Ishikawa (cell line): ENCODE measurements around the gene FRS2.

Experiments used
- EP300 ChIP-seq: IDR thresholded peaks from 2 replicates; pipeline ENCODE4 v1.6.1; 2012; ENCODE audit warnings: borderline replicate concordance
- FOXM1 ChIP-seq: IDR thresholded peaks from 2 replicates; pipeline ENCODE4 v1.6.1; 2012; ENCODE audit warnings: low read depth, borderline replicate concordance
- RAD21 ChIP-seq: IDR thresholded peaks from 2 replicates; pipeline ENCODE4 v1.6.1; 2012; ENCODE audit warnings: low read depth
- REST ChIP-seq: IDR thresholded peaks from 2 replicates; pipeline ENCODE4 v1.6.1; 2012; ENCODE audit warnings: low read depth, mild to moderate bottlenecking
- TAF1 ChIP-seq: IDR thresholded peaks from 2 replicates; pipeline ENCODE4 v1.6.1; 2012; ENCODE audit warnings: low read depth, mild to moderate bottlenecking
- TEAD4 ChIP-seq: IDR thresholded peaks from 2 replicates; pipeline ENCODE4 v1.6.1; 2012
- YY1 ChIP-seq: IDR thresholded peaks from 2 replicates; pipeline ENCODE4 v1.6.1; 2012; ENCODE audit warnings: low read depth
- TF ChIP-seq, protein P1 (sequence below): IDR thresholded peaks from 2 replicates; pipeline ENCODE4 v1.6.1; 2012

DNA sequence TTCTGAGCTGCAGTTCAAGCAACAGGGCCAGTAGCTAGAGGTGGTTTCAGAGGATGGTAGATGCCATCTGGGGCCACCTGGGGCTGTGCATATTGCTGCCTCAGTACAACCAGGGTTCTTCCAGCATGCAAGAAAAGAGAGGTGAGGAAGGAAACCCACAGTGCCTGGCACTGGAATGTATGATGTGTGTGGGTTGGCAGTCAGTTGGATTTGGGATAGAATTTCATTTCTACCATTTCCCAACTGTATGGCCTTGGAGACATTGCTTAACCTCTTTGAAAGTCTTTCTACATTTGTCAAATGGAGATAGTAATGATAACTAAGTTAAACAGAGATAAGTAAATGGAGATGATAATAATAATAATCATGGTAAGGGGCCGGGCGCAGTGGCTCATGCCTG is 150.7 kb downstream of the FRS2 start:
- TF ChIP-seq, protein P1, sequence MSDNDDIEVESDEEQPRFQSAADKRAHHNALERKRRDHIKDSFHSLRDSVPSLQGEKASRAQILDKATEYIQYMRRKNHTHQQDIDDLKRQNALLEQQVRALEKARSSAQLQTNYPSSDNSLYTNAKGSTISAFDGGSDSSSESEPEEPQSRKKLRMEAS: no peak
- TF ChIP-seq YY1 (no peak), RAD21 (no peak), TAF1 (no peak), EP300 (no peak), REST (no peak), FOXM1 (no peak), TEAD4 (no peak)
